Measurements from ENCODE around the gene MRTFB.

GRCh38 chr16:14215941-14216340 lies 144.8 kb downstream of the MRTFB start:
- no peak for TF ChIP-seq CTCF (IDR thresholded peaks at IDR 0.05)
- TF ChIP-seq POLR2A (IDR thresholded peaks at IDR 0.05): no peak
- TF ChIP-seq EP300 (IDR thresholded peaks at IDR 0.05): no peak
